ENCODE data around the gene EPB41L2.

DNA sequence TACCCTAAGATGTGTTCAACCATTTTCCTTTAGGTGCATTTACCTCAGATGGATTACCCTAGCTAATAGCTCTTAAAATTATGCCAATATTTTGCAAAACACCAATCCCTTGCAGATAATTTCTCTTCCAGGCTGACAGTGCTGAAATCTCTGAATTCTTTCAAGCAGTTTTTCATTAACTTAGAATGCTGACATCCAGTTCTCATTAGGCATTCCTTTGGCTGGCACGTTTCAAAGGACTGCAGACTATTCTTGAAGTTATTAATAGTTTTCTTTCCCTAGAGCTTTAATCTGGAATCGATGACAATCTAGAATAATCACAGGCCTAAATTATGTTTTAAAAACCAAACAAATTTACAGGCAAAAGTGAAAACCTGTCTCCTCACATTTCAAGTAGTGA, 167.5 kb downstream of the EPB41L2 start:
- TF ChIP-seq POLR2A (IDR thresholded peaks at IDR 0.05), result no peak
- TF ChIP-seq, protein P1, sequence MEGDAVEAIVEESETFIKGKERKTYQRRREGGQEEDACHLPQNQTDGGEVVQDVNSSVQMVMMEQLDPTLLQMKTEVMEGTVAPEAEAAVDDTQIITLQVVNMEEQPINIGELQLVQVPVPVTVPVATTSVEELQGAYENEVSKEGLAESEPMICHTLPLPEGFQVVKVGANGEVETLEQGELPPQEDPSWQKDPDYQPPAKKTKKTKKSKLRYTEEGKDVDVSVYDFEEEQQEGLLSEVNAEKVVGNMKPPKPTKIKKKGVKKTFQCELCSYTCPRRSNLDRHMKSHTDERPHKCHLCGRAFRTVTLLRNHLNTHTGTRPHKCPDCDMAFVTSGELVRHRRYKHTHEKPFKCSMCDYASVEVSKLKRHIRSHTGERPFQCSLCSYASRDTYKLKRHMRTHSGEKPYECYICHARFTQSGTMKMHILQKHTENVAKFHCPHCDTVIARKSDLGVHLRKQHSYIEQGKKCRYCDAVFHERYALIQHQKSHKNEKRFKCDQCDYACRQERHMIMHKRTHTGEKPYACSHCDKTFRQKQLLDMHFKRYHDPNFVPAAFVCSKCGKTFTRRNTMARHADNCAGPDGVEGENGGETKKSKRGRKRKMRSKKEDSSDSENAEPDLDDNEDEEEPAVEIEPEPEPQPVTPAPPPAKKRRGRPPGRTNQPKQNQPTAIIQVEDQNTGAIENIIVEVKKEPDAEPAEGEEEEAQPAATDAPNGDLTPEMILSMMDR (IDR thresholded peaks at IDR 0.05), result no peak
